ENCODE data around the gene SPHK2.

The SPHK2 gene

DNA sequence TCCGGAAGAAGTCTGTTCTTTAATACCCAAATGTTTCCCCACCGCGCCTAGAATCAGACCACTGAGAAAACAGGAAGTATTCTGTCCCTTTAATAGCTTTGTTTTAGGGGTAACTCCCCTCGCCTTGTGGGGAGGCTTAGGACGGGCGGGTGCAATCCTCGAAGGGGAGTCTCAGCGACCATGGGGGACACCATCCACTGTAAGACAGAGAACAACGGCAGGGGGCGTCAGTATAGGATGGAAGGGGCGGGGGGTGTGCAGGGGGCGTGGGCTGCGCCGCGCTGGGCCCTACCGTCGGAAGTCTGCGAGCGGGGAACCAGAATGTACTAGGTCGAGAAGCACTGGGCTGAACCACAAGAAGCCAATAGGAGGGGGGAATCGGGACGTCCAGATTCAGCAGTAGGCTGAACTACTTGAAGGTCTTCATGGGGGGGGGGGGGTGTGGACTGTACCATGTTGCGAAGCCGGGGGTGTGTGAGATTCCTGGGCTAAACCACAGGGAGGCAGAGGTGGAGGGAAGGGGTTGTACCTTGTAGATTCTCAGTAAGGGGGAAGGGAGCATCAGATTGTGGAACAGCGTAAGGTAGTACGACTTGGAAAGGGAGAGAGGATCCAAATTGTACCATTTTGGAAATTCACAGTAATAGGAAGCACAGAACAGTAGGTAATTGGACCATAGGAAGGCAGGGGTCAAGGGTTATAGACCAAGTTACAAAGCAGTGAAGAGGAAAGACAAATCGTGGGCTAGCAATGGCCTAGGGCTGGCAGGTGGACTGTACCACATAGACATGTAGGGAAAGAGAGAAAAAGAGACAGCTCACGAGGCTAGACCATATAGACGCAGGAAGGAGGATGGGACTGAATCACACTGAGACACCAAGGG is 18.9 kb downstream of the SPHK2 start (continued):
- TF ChIP-seq, protein P1, sequence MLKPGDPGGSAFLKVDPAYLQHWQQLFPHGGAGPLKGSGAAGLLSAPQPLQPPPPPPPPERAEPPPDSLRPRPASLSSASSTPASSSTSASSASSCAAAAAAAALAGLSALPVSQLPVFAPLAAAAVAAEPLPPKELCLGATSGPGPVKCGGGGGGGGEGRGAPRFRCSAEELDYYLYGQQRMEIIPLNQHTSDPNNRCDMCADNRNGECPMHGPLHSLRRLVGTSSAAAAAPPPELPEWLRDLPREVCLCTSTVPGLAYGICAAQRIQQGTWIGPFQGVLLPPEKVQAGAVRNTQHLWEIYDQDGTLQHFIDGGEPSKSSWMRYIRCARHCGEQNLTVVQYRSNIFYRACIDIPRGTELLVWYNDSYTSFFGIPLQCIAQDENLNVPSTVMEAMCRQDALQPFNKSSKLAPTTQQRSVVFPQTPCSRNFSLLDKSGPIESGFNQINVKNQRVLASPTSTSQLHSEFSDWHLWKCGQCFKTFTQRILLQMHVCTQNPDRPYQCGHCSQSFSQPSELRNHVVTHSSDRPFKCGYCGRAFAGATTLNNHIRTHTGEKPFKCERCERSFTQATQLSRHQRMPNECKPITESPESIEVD (tag by site-specific recombination; IDR thresholded peaks at IDR 0.05): no peak

DNA sequence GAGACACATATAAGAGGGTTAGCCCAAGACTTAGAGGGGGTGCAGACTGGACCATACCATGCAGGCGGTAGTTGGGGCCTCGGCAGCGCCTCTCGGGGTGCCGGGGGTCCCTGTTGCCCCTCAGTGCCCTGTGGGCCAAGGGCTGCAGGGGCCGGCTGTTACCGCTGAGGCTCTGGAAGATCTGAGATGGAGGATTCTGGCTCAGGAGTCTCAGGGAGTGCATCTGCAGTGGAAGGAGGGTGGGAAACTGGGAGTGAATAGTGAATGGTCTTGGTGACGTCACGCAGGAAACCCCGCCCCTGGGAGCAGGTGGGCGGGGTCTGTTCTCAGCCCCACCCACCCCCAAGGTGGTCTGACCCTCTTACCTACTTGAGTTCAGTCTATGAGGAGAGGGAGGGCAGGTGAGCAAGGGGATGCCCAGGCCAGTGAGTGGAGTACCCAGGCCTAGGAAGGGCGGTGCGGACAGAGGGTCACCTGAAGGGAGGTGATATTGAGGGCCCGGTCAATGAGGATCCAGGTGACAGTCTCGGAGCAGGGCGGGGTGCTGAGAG is 19.6 kb downstream of the SPHK2 start:
- Histone ChIP-seq H3K27ac (ENCODE audit: extremely low read depth, low read depth, low read length) (0 out of 2 replicates have a peak overlapping the region, but pooled peaks have one; percentile 11), H3K36me3 (ENCODE audit: control insufficient read depth in 2 of 2, insufficient read depth in 1 of 2, low read length in 2 of 2) (no peaks in the 10 kb centered on the region), H3K4me1 (ENCODE audit: control insufficient read depth, insufficient read depth, low read length) (peaks cover 20% of the 10 kb centered on the region), H3K4me3 (ENCODE audit: low read depth, low read length) (no peak overlapping the region), H3K9me3 (ENCODE audit: control insufficient read depth, insufficient read depth, low read depth, low read length) (no peaks in the 10 kb centered on the region)
- ChIA-PET CTCF (interaction anchor here (0.7 kb wide), 1 partner anchor 11 kb away, joined by 3 read pairs; no protein-coding TSS in a partner anchor), POLR2A (interaction anchor here (0.6 to 1.1 kb wide), 2 partner anchors 15 to 150 kb away, joined by 3 to 7 read pairs; no protein-coding TSS in a partner anchor)
- TF ChIP-seq GLIS1 (tag by site-specific recombination; IDR thresholded peaks at IDR 0.05) (no peak), ZNF623 (tag by site-specific recombination; IDR thresholded peaks at IDR 0.05) (no peak), ZNF202 (tag by site-specific recombination; IDR thresholded peaks at IDR 0.05; ENCODE audit: borderline replicate concordance) (no peak), SP3 (tag by site-specific recombination; IDR thresholded peaks at IDR 0.05) (peak; percentile 47; the same call in 1 of the 2 replicates), WT1 (tag by site-specific recombination; IDR thresholded peaks at IDR 0.05) (no peak), ZNF324 (tag by site-specific recombination; IDR thresholded peaks at IDR 0.05) (no peak), ZNF37A (tag by site-specific recombination; IDR thresholded peaks at IDR 0.05) (no peak), ZBTB8A (tag by site-specific recombination; IDR thresholded peaks at IDR 0.05) (no peak), ZNF654 (tag by site-specific recombination; IDR thresholded peaks at IDR 0.05; ENCODE audit: low read depth) (no peak), ZNF10 (tag by site-specific recombination; IDR thresholded peaks at IDR 0.05) (no peak), MEIS1 (CRISPR knock-in tag; IDR thresholded peaks at IDR 0.05; ENCODE audit: borderline replicate concordance) (no peak), SP2 (tag by site-specific recombination; IDR thresholded peaks at IDR 0.05) (peak; percentile 55), ZNF561 (tag by site-specific recombination; IDR thresholded peaks at IDR 0.05; ENCODE audit: borderline replicate concordance) (no peak), ZNF677 (tag by site-specific recombination; IDR thresholded peaks at IDR 0.05) (no peak), ZNF560 (tag by site-specific recombination; IDR thresholded peaks at IDR 0.05; ENCODE audit: borderline replicate concordance) (no peak), ZBTB48 (tag by site-specific recombination; IDR thresholded peaks at IDR 0.05) (no peak), KLF1 (tag by site-specific recombination; IDR thresholded peaks at IDR 0.05) (peak; percentile 79), ZNF707 (tag by site-specific recombination; IDR thresholded peaks at IDR 0.05) (no peak), ZNF19 (tag by site-specific recombination; IDR thresholded peaks at IDR 0.05; ENCODE audit: low read depth) (no peak), ZNF629 (tag by site-specific recombination; IDR thresholded peaks at IDR 0.05) (peak; percentile 68), HOXC10 (CRISPR knock-in tag; IDR thresholded peaks at IDR 0.05) (no peak), ZNF112 (tag by site-specific recombination; IDR thresholded peaks at IDR 0.05) (no peak), SETDB1 (IDR thresholded peaks at IDR 0.05; ENCODE audit: insufficient read length, low read length) (no peak)
- TF ChIP-seq, protein P2, sequence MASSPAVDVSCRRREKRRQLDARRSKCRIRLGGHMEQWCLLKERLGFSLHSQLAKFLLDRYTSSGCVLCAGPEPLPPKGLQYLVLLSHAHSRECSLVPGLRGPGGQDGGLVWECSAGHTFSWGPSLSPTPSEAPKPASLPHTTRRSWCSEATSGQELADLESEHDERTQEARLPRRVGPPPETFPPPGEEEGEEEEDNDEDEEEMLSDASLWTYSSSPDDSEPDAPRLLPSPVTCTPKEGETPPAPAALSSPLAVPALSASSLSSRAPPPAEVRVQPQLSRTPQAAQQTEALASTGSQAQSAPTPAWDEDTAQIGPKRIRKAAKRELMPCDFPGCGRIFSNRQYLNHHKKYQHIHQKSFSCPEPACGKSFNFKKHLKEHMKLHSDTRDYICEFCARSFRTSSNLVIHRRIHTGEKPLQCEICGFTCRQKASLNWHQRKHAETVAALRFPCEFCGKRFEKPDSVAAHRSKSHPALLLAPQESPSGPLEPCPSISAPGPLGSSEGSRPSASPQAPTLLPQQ (tag by site-specific recombination; IDR thresholded peaks at IDR 0.05): no peak
- TF ChIP-seq, protein P3, sequence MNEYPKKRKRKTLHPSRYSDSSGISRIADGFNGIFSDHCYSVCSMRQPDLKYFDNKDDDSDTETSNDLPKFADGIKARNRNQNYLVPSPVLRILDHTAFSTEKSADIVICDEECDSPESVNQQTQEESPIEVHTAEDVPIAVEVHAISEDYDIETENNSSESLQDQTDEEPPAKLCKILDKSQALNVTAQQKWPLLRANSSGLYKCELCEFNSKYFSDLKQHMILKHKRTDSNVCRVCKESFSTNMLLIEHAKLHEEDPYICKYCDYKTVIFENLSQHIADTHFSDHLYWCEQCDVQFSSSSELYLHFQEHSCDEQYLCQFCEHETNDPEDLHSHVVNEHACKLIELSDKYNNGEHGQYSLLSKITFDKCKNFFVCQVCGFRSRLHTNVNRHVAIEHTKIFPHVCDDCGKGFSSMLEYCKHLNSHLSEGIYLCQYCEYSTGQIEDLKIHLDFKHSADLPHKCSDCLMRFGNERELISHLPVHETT (tag by site-specific recombination; IDR thresholded peaks at IDR 0.05): no peak
- TF ChIP-seq, protein P4, sequence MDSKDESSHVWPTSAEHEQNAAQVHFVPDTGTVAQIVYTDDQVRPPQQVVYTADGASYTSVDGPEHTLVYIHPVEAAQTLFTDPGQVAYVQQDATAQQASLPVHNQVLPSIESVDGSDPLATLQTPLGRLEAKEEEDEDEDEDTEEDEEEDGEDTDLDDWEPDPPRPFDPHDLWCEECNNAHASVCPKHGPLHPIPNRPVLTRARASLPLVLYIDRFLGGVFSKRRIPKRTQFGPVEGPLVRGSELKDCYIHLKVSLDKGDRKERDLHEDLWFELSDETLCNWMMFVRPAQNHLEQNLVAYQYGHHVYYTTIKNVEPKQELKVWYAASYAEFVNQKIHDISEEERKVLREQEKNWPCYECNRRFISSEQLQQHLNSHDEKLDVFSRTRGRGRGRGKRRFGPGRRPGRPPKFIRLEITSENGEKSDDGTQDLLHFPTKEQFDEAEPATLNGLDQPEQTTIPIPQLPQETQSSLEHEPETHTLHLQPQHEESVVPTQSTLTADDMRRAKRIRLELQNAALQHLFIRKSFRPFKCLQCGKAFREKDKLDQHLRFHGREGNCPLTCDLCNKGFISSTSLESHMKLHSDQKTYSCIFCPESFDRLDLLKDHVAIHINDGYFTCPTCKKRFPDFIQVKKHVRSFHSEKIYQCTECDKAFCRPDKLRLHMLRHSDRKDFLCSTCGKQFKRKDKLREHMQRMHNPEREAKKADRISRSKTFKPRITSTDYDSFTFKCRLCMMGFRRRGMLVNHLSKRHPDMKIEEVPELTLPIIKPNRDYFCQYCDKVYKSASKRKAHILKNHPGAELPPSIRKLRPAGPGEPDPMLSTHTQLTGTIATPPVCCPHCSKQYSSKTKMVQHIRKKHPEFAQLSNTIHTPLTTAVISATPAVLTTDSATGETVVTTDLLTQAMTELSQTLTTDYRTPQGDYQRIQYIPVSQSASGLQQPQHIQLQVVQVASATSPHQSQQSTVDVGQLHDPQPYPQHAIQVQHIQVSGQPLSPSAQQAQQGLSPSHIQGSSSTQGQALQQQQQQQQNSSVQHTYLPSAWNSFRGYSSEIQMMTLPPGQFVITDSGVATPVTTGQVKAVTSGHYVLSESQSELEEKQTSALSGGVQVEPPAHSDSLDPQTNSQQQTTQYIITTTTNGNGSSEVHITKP (tag by site-specific recombination; IDR thresholded peaks at IDR 0.05): no peak

Measured in HEK293 (cell line).